A673 (cell line): ENCODE results near the gene ANKUB1.

Experiments used
- EZH2 ChIP-seq: fragments of 200-600 bp; sonication (generic); IDR thresholded peaks from 2 replicates; pipeline ENCODE4 v1.6.1; 2017; ENCODE audit warnings: borderline replicate concordance, low read depth, mild to moderate bottlenecking, mixed read lengths, antibody characterized with exemption, low read length; ENCODE audit not compliant: poor library complexity, severe bottlenecking
- TF ChIP-seq, protein P1 (sequence below): fragments of 300-800, 200-600 bp; sonication (generic); conservative IDR thresholded peaks from 2 replicates; pipeline ENCODE4 v1.5.1; 2017; ENCODE audit warnings: low read depth, mild to moderate bottlenecking, antibody characterized with exemption, low read length, moderate library complexity, mixed read lengths

DNA sequence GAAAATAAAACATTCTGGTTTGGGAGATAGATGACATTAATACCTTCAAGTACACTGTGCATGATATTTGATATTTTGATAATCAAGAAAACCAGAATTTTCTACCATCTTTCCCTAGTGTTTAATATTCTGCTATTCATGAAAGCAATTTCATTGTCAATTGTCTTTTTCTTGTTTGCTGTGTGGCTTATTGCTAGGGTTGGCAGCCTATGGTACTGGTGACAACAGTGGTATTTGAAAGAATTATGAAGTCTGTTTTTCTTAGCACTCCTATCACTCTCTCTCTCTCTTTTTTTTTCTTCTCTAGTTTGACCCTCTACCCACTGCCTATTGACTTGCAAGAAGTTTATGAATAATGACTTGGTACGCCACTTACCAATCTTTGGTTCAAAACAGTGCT lies 36.0 kb upstream of the ANKUB1 start:
- TF ChIP-seq, protein P1, sequence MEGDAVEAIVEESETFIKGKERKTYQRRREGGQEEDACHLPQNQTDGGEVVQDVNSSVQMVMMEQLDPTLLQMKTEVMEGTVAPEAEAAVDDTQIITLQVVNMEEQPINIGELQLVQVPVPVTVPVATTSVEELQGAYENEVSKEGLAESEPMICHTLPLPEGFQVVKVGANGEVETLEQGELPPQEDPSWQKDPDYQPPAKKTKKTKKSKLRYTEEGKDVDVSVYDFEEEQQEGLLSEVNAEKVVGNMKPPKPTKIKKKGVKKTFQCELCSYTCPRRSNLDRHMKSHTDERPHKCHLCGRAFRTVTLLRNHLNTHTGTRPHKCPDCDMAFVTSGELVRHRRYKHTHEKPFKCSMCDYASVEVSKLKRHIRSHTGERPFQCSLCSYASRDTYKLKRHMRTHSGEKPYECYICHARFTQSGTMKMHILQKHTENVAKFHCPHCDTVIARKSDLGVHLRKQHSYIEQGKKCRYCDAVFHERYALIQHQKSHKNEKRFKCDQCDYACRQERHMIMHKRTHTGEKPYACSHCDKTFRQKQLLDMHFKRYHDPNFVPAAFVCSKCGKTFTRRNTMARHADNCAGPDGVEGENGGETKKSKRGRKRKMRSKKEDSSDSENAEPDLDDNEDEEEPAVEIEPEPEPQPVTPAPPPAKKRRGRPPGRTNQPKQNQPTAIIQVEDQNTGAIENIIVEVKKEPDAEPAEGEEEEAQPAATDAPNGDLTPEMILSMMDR, result no peak
- TF ChIP-seq EZH2, result no peak
